Neural progenitor cell (in vitro differentiated cells): ENCODE results near the gene RAB31. TPM values are rescaled to one million over a fixed set of nuclear protein-coding genes. Genes with fewer than 3 reads are reported as not detected.

ENCODE experiments used
- DNase-seq: peaks from one replicate; pipeline ENCODE4 v3.0.0-alpha.2; 2016; ENCODE audit warnings: low spot score
- H2AFZ ChIP-seq: fragments of 200-600 bp; sonication (generic); replicated peaks from 2 replicates; pipeline ENCODE4 v1.6.1; 2016; ENCODE audit warnings: antibody characterized with exemption
- H3F3A ChIP-seq: fragments of 200-600 bp; sonication (generic); 2 replicates; pipeline ENCODE4 v1.6.1; 2016; ENCODE audit warnings: antibody characterized with exemption, low read depth
- H3K27ac ChIP-seq: fragments of 200-600 bp; sonication (generic); 2 replicates; pipeline ENCODE4 v1.5.1; 2016; ENCODE audit warnings: mild to moderate bottlenecking
- H3K27me3 ChIP-seq: fragments of 200-600 bp; sonication (generic); 2 replicates; pipeline ENCODE4 v1.6.1; 2016; ENCODE audit warnings: mild to moderate bottlenecking, moderate library complexity
- H3K36me3 ChIP-seq: fragments of 200-600 bp; sonication (generic); 2 replicates; pipeline ENCODE4 v1.5.1; 2016
- H3K4me1 ChIP-seq: fragments of 200-600 bp; sonication (generic); 2 replicates; pipeline ENCODE4 v1.6.1; 2016; ENCODE audit warnings: mixed run types
- H3K4me2 ChIP-seq: fragments of 200-600 bp; sonication (generic); 2 replicates; pipeline ENCODE4 v1.6.1; 2016
- H3K4me3 ChIP-seq: fragments of 200-600 bp; sonication (generic); 2 replicates; pipeline ENCODE4 v1.5.1; 2016
- H3K79me2 ChIP-seq: fragments of 200-600 bp; sonication (generic); 2 replicates; pipeline ENCODE4 v1.6.1; 2016; ENCODE audit warnings: low read depth
- H3K9ac ChIP-seq: fragments of 200-600 bp; sonication (generic); 2 replicates; pipeline ENCODE4 v1.6.1; 2016
- H3K9me3 ChIP-seq: fragments of 200-600 bp; sonication (generic); 2 replicates; pipeline ENCODE4 v1.5.1; 2016; ENCODE audit warnings: low read depth
- H4K20me1 ChIP-seq: fragments of 200-600 bp; sonication (generic); 2 replicates; pipeline ENCODE4 v1.6.1; 2016; ENCODE audit warnings: low read depth
- H3K27ac Mint-ChIP-seq: 3 replicates; pipeline ENCODE4 v1.8.0; 2021; ENCODE audit warnings: mixed read lengths
- H3K27me3 Mint-ChIP-seq: 2 replicates; pipeline ENCODE4 v1.8.0; 2022; ENCODE audit warnings: low read depth, mild to moderate bottlenecking, inconsistent platforms, moderate library complexity, mixed read lengths; ENCODE audit not compliant: insufficient read depth
- H3K36me3 Mint-ChIP-seq: 3 replicates; pipeline ENCODE4 v1.8.0; 2021; ENCODE audit warnings: mixed read lengths
- H3K4me1 Mint-ChIP-seq: 3 replicates; pipeline ENCODE4 v1.8.0; 2021; ENCODE audit warnings: mixed read lengths
- H3K4me3 Mint-ChIP-seq: 3 replicates; pipeline ENCODE4 v1.8.0; 2021; ENCODE audit warnings: mild to moderate bottlenecking, moderate library complexity, mixed read lengths
- H3K9me3 Mint-ChIP-seq: 3 replicates; pipeline ENCODE4 v1.8.0; 2020; ENCODE audit warnings: mixed read lengths
- CTCF ChIP-seq: fragments of 200-600 bp; sonication (generic); IDR thresholded peaks from 2 replicates; pipeline ENCODE4 v1.5.1; 2017; ENCODE audit warnings: antibody characterized with exemption, mild to moderate bottlenecking
- EZH2 ChIP-seq: fragments of 200-600 bp; sonication (generic); IDR thresholded peaks from 2 replicates; pipeline ENCODE4 v1.6.1; 2017; ENCODE audit warnings: antibody characterized with exemption, mild to moderate bottlenecking, moderate library complexity
- EZH2phosphoT487 ChIP-seq: fragments of 200-600 bp; sonication (generic); IDR thresholded peaks from 2 replicates; pipeline ENCODE4 v1.6.1; 2017; ENCODE audit warnings: antibody characterized with exemption
- total RNA-seq: library from RNA; depleted of rRNA; stranded (reverse); fragments of >200 nt; gene quantifications from 2 replicates; pipeline ENCODE4 v1.2.3, GENCODE V29; 2015; ENCODE audit warnings: low replicate concordance

RAB31 gene
- total RNA-seq, 1 donor from 2014 or later: 5.0 TPM

- H3K9me3 Mint-ChIP-seq: peaks cover 6% of the 10 kb centered on the region
- H3K79me2 ChIP-seq: no peaks in the 10 kb centered on the region
- no peak overlapping the region for H3K4me3 ChIP-seq
- H3K9me3 ChIP-seq: no peaks in the 10 kb centered on the region
- TF ChIP-seq EZH2 (no peak), EZH2phosphoT487 (no peak), CTCF (no peak)
- H3K27me3 ChIP-seq: no peaks in the 10 kb centered on the region
- no peak overlapping the region for H3K4me3 Mint-ChIP-seq
- H3K4me2 ChIP-seq: no peak overlapping the region
- H3K27ac Mint-ChIP-seq: no peak overlapping the region
- no peak overlapping the region for H2AFZ ChIP-seq
- peaks cover 10% of the 10 kb centered on the region for H3K36me3 Mint-ChIP-seq
- H3K27me3 Mint-ChIP-seq: no peaks in the 10 kb centered on the region
- no peaks in the 10 kb centered on the region for H3K36me3 ChIP-seq
- DNase-seq: no peak
- H3K4me1 ChIP-seq: no peaks in the 10 kb centered on the region
- no peak overlapping the region for H3K9ac ChIP-seq
- H4K20me1 ChIP-seq: no peaks in the 10 kb centered on the region
- H3F3A ChIP-seq: no peaks in the 10 kb centered on the region
- H3K27ac ChIP-seq: no peak overlapping the region
- no peaks in the 10 kb centered on the region for H3K4me1 Mint-ChIP-seq
Observed at GRCh38 chr18:9724797-9725585, 16.9 kb downstream of the RAB31 start.

- no peak overlapping the region for H3K4me2 ChIP-seq
- H3F3A ChIP-seq: no peaks in the 10 kb centered on the region
- H3K79me2 ChIP-seq: no peaks in the 10 kb centered on the region
- H3K9me3 ChIP-seq: no peaks in the 10 kb centered on the region
- no peak overlapping the region for H3K4me3 ChIP-seq
- no peak overlapping the region for H2AFZ ChIP-seq
- no peaks in the 10 kb centered on the region for H3K27me3 ChIP-seq
- H3K36me3 Mint-ChIP-seq: peaks cover 10% of the 10 kb centered on the region
- H3K36me3 ChIP-seq: no peaks in the 10 kb centered on the region
- no peaks in the 10 kb centered on the region for H3K4me1 Mint-ChIP-seq
- no peaks in the 10 kb centered on the region for H4K20me1 ChIP-seq
- no peak overlapping the region for H3K27ac Mint-ChIP-seq
- no peaks in the 10 kb centered on the region for H3K27me3 Mint-ChIP-seq
- no peak overlapping the region for H3K4me3 Mint-ChIP-seq
- H3K4me1 ChIP-seq: no peaks in the 10 kb centered on the region
- no peak for TF ChIP-seq EZH2
- no peak for TF ChIP-seq EZH2phosphoT487
- no peak for TF ChIP-seq CTCF
- no peak overlapping the region for H3K27ac ChIP-seq
- no peak overlapping the region for H3K9ac ChIP-seq
- no peak for DNase-seq
- H3K9me3 Mint-ChIP-seq: peaks cover 6% of the 10 kb centered on the region
Observed at GRCh38 chr18:9726175-9726574, 18.1 kb downstream of the RAB31 start.

GRCh38 chr18:9726936-9727335 is 18.8 kb downstream of the RAB31 start:
- Histone ChIP-seq H2AFZ (no peak overlapping the region), H4K20me1 (no peaks in the 10 kb centered on the region), H3K9me3 (no peaks in the 10 kb centered on the region), H3K4me2 (no peak overlapping the region), H3F3A (no peaks in the 10 kb centered on the region), H3K4me1 (no peaks in the 10 kb centered on the region), H3K27ac (no peak overlapping the region), H3K36me3 (no peaks in the 10 kb centered on the region), H3K27me3 (no peaks in the 10 kb centered on the region), H3K4me3 (no peak overlapping the region), H3K79me2 (no peaks in the 10 kb centered on the region), H3K9ac (no peak overlapping the region)
- no peak for TF ChIP-seq EZH2
- H3K4me3 Mint-ChIP-seq: no peak overlapping the region
- peaks cover 6% of the 10 kb centered on the region for H3K36me3 Mint-ChIP-seq
- no peaks in the 10 kb centered on the region for H3K4me1 Mint-ChIP-seq
- H3K27ac Mint-ChIP-seq: no peak overlapping the region
- no peaks in the 10 kb centered on the region for H3K27me3 Mint-ChIP-seq
- no peak for DNase-seq
- H3K9me3 Mint-ChIP-seq: peaks cover 6% of the 10 kb centered on the region

GRCh38 chr18:9730786-9731185 is 22.7 kb downstream of the RAB31 start:
- Histone ChIP-seq H4K20me1 (no peaks in the 10 kb centered on the region), H3K36me3 (no peaks in the 10 kb centered on the region), H2AFZ (no peak overlapping the region), H3K4me1 (no peaks in the 10 kb centered on the region), H3K9ac (no peak overlapping the region), H3K4me3 (no peak overlapping the region), H3K4me2 (no peak overlapping the region), H3K27ac (no peak overlapping the region), H3F3A (no peaks in the 10 kb centered on the region), H3K9me3 (no peaks in the 10 kb centered on the region), H3K27me3 (no peaks in the 10 kb centered on the region), H3K79me2 (no peaks in the 10 kb centered on the region)
- DNase-seq: no peak
- Mint-ChIP-seq H3K4me1 (peaks cover 8% of the 10 kb centered on the region), H3K27ac (no peak overlapping the region), H3K27me3 (no peaks in the 10 kb centered on the region), H3K9me3 (no peaks in the 10 kb centered on the region), H3K4me3 (no peak overlapping the region), H3K36me3 (no peaks in the 10 kb centered on the region)
- TF ChIP-seq CTCF (no peak), EZH2phosphoT487 (no peak), EZH2 (no peak)
